Measurements from ENCODE around the gene DMAC1.
A peak's percentile ranks its signal among the peaks of the same experiment; 100 is the strongest.

The DMAC1 gene

GRCh38 chr9:7790819-7791182 is 8.8 kb downstream of the DMAC1 start:
- no peak overlapping the region for H3K27ac Mint-ChIP-seq
- peaks cover 14% of the 10 kb centered on the region for H3K4me1 Mint-ChIP-seq
- no peak overlapping the region for H3K4me3 Mint-ChIP-seq
- no peaks in the 10 kb centered on the region for H3K9me3 Mint-ChIP-seq
- no peaks in the 10 kb centered on the region for H3K27me3 Mint-ChIP-seq (ENCODE audit: low read depth)
- peaks cover 28% of the 10 kb centered on the region for H3K36me3 Mint-ChIP-seq (ENCODE audit: low read depth)
- TF ChIP-seq CTCF (IDR thresholded peaks at IDR 0.05; ENCODE audit: unreplicated experiment in 3 of 3): no peak

- no peak overlapping the region for H3K27ac Mint-ChIP-seq
- no peak for TF ChIP-seq CTCF (IDR thresholded peaks at IDR 0.05; ENCODE audit: unreplicated experiment in 3 of 3)
- peaks cover 19% of the 10 kb centered on the region for H3K4me1 Mint-ChIP-seq
- no peak overlapping the region for H3K4me3 Mint-ChIP-seq
- no peaks in the 10 kb centered on the region for H3K27me3 Mint-ChIP-seq (ENCODE audit: low read depth)
- H3K9me3 Mint-ChIP-seq: no peaks in the 10 kb centered on the region
- peaks cover 23% of the 10 kb centered on the region for H3K36me3 Mint-ChIP-seq (ENCODE audit: low read depth)
Measured at GRCh38 chr9:7790022-7790818, 9.4 kb downstream of the DMAC1 start.

- Mint-ChIP-seq H3K4me1 (peaks cover 19% of the 10 kb centered on the region), H3K4me3 (no peak overlapping the region), H3K27ac (no peak overlapping the region), H3K27me3 (ENCODE audit: low read depth) (no peaks in the 10 kb centered on the region), H3K36me3 (ENCODE audit: low read depth) (peaks cover 19% of the 10 kb centered on the region), H3K9me3 (no peaks in the 10 kb centered on the region)
- TF ChIP-seq CTCF (IDR thresholded peaks at IDR 0.05; ENCODE audit: unreplicated experiment in 3 of 3): no peak
Measured at GRCh38 chr9:7788772-7789171, 10.8 kb downstream of the DMAC1 start.

GRCh38 chr9:7785813-7786212 is 13.8 kb downstream of the DMAC1 start:
- H3K4me1 Mint-ChIP-seq: peaks cover 14% of the 10 kb centered on the region
- TF ChIP-seq CTCF (IDR thresholded peaks at IDR 0.05; ENCODE audit: unreplicated experiment in 3 of 3): no peak
- H3K36me3 Mint-ChIP-seq (ENCODE audit: low read depth): no peaks in the 10 kb centered on the region
- peak overlapping the region; percentile 65 to 90 (median 86) for H3K27ac Mint-ChIP-seq
- no peaks in the 10 kb centered on the region for H3K9me3 Mint-ChIP-seq
- H3K27me3 Mint-ChIP-seq (ENCODE audit: low read depth): no peaks in the 10 kb centered on the region
- no peak overlapping the region for H3K4me3 Mint-ChIP-seq

GRCh38 chr9:7784472-7784871 is 15.1 kb downstream of the DMAC1 start:
- Mint-ChIP-seq H3K27me3 (ENCODE audit: low read depth) (no peaks in the 10 kb centered on the region), H3K4me3 (no peak overlapping the region), H3K9me3 (no peaks in the 10 kb centered on the region), H3K27ac (no peak overlapping the region), H3K36me3 (ENCODE audit: low read depth) (no peaks in the 10 kb centered on the region), H3K4me1 (peaks cover 21% of the 10 kb centered on the region)
- no peak for TF ChIP-seq CTCF (IDR thresholded peaks at IDR 0.05; ENCODE audit: unreplicated experiment in 3 of 3)

- H3K27ac Mint-ChIP-seq: no peak overlapping the region
- no peaks in the 10 kb centered on the region for H3K9me3 Mint-ChIP-seq
- no peaks in the 10 kb centered on the region for H3K27me3 Mint-ChIP-seq (ENCODE audit: low read depth)
- H3K4me3 Mint-ChIP-seq: no peak overlapping the region
- peaks cover 25% of the 10 kb centered on the region for H3K4me1 Mint-ChIP-seq
- TF ChIP-seq CTCF (IDR thresholded peaks at IDR 0.05; ENCODE audit: unreplicated experiment in 3 of 3): no peak
- no peaks in the 10 kb centered on the region for H3K36me3 Mint-ChIP-seq (ENCODE audit: low read depth)
Measured at GRCh38 chr9:7783635-7784063, 15.9 kb downstream of the DMAC1 start.

Measured in nephron (organoid).